T-helper 2 cell treated with Interferon-gamma antibody and Interleukin-4, amounts not matched to agents 5 μg/mL and 100 μg/mL, for 36 hours (primary cell): ENCODE data around the gene NT5E.
"Not testable (repeated sequence)": the region's sequence is repeated elsewhere in the genome, so short reads cannot be mapped to it uniquely, and the experiment has no call there.

Experiments
- DNase-seq: peaks from one replicate; pipeline ENCODE4 v3.0.0; 2021; ENCODE audit warnings: low spot score
- H3K27ac Mint-ChIP-seq: one replicate; pipeline ENCODE4 v1.8.0; 2021; ENCODE audit warnings: mild to moderate bottlenecking, mixed read lengths
- H3K27me3 Mint-ChIP-seq: one replicate; pipeline ENCODE4 v1.8.0; 2021; ENCODE audit warnings: low read depth, mixed read lengths
- H3K36me3 Mint-ChIP-seq: one replicate; pipeline ENCODE4 v1.8.0; 2021; ENCODE audit warnings: low read depth, mixed read lengths
- H3K4me1 Mint-ChIP-seq: one replicate; pipeline ENCODE4 v1.8.0; 2021; ENCODE audit warnings: low read depth, mixed read lengths
- H3K4me3 Mint-ChIP-seq: one replicate; pipeline ENCODE4 v1.8.0; 2022; ENCODE audit warnings: mild to moderate bottlenecking, moderate library complexity, mixed read lengths
- H3K9me3 Mint-ChIP-seq: one replicate; pipeline ENCODE4 v1.8.0; 2021; ENCODE audit warnings: mixed read lengths

The NT5E gene

GRCh38 chr6:85498596-85499258 lies 48.8 kb downstream of the NT5E start:
- H3K9me3 Mint-ChIP-seq, result peaks cover 8% of the 10 kb centered on the region
- peaks cover 21% of the 10 kb centered on the region for H3K36me3 Mint-ChIP-seq
- peaks cover 3% of the 10 kb centered on the region for H3K4me1 Mint-ChIP-seq
- no peak overlapping the region for H3K27ac Mint-ChIP-seq
- no peaks in the 10 kb centered on the region for H3K27me3 Mint-ChIP-seq
- no peak for DNase-seq
- no peak overlapping the region for H3K4me3 Mint-ChIP-seq

- Mint-ChIP-seq H3K9me3 (no peaks in the 10 kb centered on the region), H3K4me3 (no peak overlapping the region), H3K27ac (no peak overlapping the region), H3K36me3 (peaks cover 30% of the 10 kb centered on the region), H3K4me1 (peaks cover 4% of the 10 kb centered on the region), H3K27me3 (no peaks in the 10 kb centered on the region)
- no peak for DNase-seq
Measured at GRCh38 chr6:85506441-85507093, 56.7 kb downstream of the NT5E start.

GRCh38 chr6:85516168-85516567 lies 66.3 kb downstream of the NT5E start:
- DNase-seq, result no peak
- H3K4me1 Mint-ChIP-seq, result no peaks in the 10 kb centered on the region
- H3K36me3 Mint-ChIP-seq, result peaks cover 24% of the 10 kb centered on the region
- H3K27me3 Mint-ChIP-seq, result no peaks in the 10 kb centered on the region
- no peak overlapping the region for H3K27ac Mint-ChIP-seq
- no peak overlapping the region for H3K4me3 Mint-ChIP-seq
- no peaks in the 10 kb centered on the region for H3K9me3 Mint-ChIP-seq

- DNase-seq, H3K27ac Mint-ChIP-seq, H3K9me3 Mint-ChIP-seq, H3K27me3 Mint-ChIP-seq, H3K4me3 Mint-ChIP-seq, H3K4me1 Mint-ChIP-seq: not testable (repeated sequence)
- peaks cover 33% of the 10 kb centered on the region for H3K36me3 Mint-ChIP-seq
Measured at GRCh38 chr6:85524281-85524680, 74.4 kb downstream of the NT5E start.

- Mint-ChIP-seq H3K9me3 (no peaks in the 10 kb centered on the region), H3K27me3 (no peaks in the 10 kb centered on the region), H3K36me3 (peaks cover 10% of the 10 kb centered on the region), H3K4me1 (peaks cover 1% of the 10 kb centered on the region), H3K4me3 (no peak overlapping the region), H3K27ac (no peak overlapping the region)
- DNase-seq, result no peak
Measured at GRCh38 chr6:85537055-85537494, 87.2 kb downstream of the NT5E start.

- DNase-seq, result no peak
- Mint-ChIP-seq H3K27ac (no peak overlapping the region), H3K36me3 (peaks cover 26% of the 10 kb centered on the region), H3K9me3 (peaks cover 5% of the 10 kb centered on the region), H3K4me3 (no peak overlapping the region), H3K4me1 (no peaks in the 10 kb centered on the region), H3K27me3 (no peaks in the 10 kb centered on the region)
Measured at GRCh38 chr6:85544776-85545175, 94.9 kb downstream of the NT5E start.
